OCI-LY3 (cell line): ENCODE data around the gene CAPRIN2.

Experiments
- H2AFZ ChIP-seq: fragments of 200-600, 300-600 bp; shearing (Covaris generic); 2 replicates; pipeline ENCODE4 v1.6.0; 2014; ENCODE audit warnings: antibody characterized with exemption, low read depth, low read length
- H3K27ac ChIP-seq: fragments of 200-600, 300-600 bp; sonication (generic); 2 replicates; pipeline ENCODE4 v1.5.1; 2014; ENCODE audit warnings: mild to moderate bottlenecking, low read length, moderate library complexity, mixed read lengths
- H3K27me3 ChIP-seq: fragments of 200-600, 300-600 bp; sonication (generic); 2 replicates; pipeline ENCODE4 v1.6.1; 2014; ENCODE audit warnings: low read depth, low read length, mixed read lengths
- H3K36me3 ChIP-seq: fragments of 200-600, 300-600 bp; sonication (generic); replicated peaks from 2 replicates; pipeline ENCODE3; 2014; ENCODE audit warnings: low read depth, low read length, mixed read lengths
- H3K4me1 ChIP-seq: fragments of 300-600, 200-600 bp; sonication (generic); 2 replicates; pipeline ENCODE4 v1.6.1; 2014; ENCODE audit warnings: low read length, mixed read lengths
- H3K4me2 ChIP-seq: fragments of 200-600, 300-600 bp; sonication (generic); 2 replicates; pipeline ENCODE4 v1.6.1; 2014; ENCODE audit warnings: low read length, mixed read lengths
- H3K4me3 ChIP-seq: fragments of 300-600, 200-600 bp; sonication (generic); 2 replicates; pipeline ENCODE4 v1.5.1; 2014; ENCODE audit warnings: antibody characterized with exemption, mild to moderate bottlenecking, low read length, moderate library complexity
- H3K79me2 ChIP-seq: fragments of 300-600, 200-600 bp; shearing (Covaris generic); 2 replicates; pipeline ENCODE4 v1.6.1; 2014; ENCODE audit warnings: mild to moderate bottlenecking, low read length, mixed read lengths
- H3K9ac ChIP-seq: fragments of 300-600, 200-600 bp; shearing (Covaris generic); 2 replicates; pipeline ENCODE4 v1.6.0; 2014; ENCODE audit warnings: mild to moderate bottlenecking, low read length, moderate library complexity
- H3K9me3 ChIP-seq: fragments of 200-600, 300-600 bp; shearing (Covaris generic); 2 replicates; pipeline ENCODE4 v1.6.1; 2014; ENCODE audit warnings: low read length, mixed read lengths; ENCODE audit not compliant: insufficient read depth
- H4K20me1 ChIP-seq: fragments of 200-600, 300-600 bp; sonication (generic); 2 replicates; pipeline ENCODE4 v1.6.1; 2016; ENCODE audit warnings: low read length, mixed read lengths; ENCODE audit not compliant: insufficient read depth
- CTCF ChIP-seq: fragments of 200-600, 300-600 bp; sonication (generic); IDR thresholded peaks from 2 replicates; pipeline ENCODE4 v1.5.1; 2014; ENCODE audit warnings: antibody characterized with exemption, low read length, low read depth
- EZH2phosphoT487 ChIP-seq: fragments of 200-600 bp; shearing (Covaris generic); IDR thresholded peaks from 2 replicates; pipeline ENCODE4 v1.6.1; 2018; ENCODE audit warnings: antibody characterized with exemption, mixed run types, low read depth

Gene CAPRIN2

GRCh38 chr12:30795410-30796312, 40.9 kb upstream of the CAPRIN2 start:
- Histone ChIP-seq H3K79me2 (no peaks in the 10 kb centered on the region), H3K4me2 (no peak overlapping the region), H4K20me1 (no peaks in the 10 kb centered on the region), H3K4me3 (no peak overlapping the region), H3K9ac (no peak overlapping the region), H3K36me3 (no peaks in the 10 kb centered on the region), H3K4me1 (no peaks in the 10 kb centered on the region), H3K27ac (no peak overlapping the region), H2AFZ (no peak overlapping the region), H3K27me3 (no peaks in the 10 kb centered on the region), H3K9me3 (no peaks in the 10 kb centered on the region)
- TF ChIP-seq CTCF (no peak), EZH2phosphoT487 (no peak)

GRCh38 chr12:30794591-30795409, 40.0 kb upstream of the CAPRIN2 start:
- H4K20me1 ChIP-seq: no peaks in the 10 kb centered on the region
- H2AFZ ChIP-seq: no peak overlapping the region
- no peak overlapping the region for H3K4me2 ChIP-seq
- no peak overlapping the region for H3K27ac ChIP-seq
- H3K36me3 ChIP-seq: no peaks in the 10 kb centered on the region
- no peaks in the 10 kb centered on the region for H3K9me3 ChIP-seq
- H3K4me1 ChIP-seq: no peaks in the 10 kb centered on the region
- no peaks in the 10 kb centered on the region for H3K27me3 ChIP-seq
- TF ChIP-seq EZH2phosphoT487: no peak
- no peak for TF ChIP-seq CTCF
- H3K9ac ChIP-seq: no peak overlapping the region
- no peak overlapping the region for H3K4me3 ChIP-seq
- H3K79me2 ChIP-seq: no peaks in the 10 kb centered on the region

- H3K4me2 ChIP-seq: no peak overlapping the region
- TF ChIP-seq EZH2phosphoT487 (no peak), CTCF (no peak)
- H2AFZ ChIP-seq: no peak overlapping the region
- no peak overlapping the region for H3K9ac ChIP-seq
- H3K4me1 ChIP-seq: no peaks in the 10 kb centered on the region
- no peaks in the 10 kb centered on the region for H4K20me1 ChIP-seq
- H3K4me3 ChIP-seq: no peak overlapping the region
- no peaks in the 10 kb centered on the region for H3K79me2 ChIP-seq
- no peaks in the 10 kb centered on the region for H3K9me3 ChIP-seq
- no peak overlapping the region for H3K27ac ChIP-seq
- no peaks in the 10 kb centered on the region for H3K27me3 ChIP-seq
- H3K36me3 ChIP-seq: no peaks in the 10 kb centered on the region
Measured at GRCh38 chr12:30794020-30794419, 39.3 kb upstream of the CAPRIN2 start.
